ENCODE measurements around the gene CDKN2C.
"Not testable (repeated sequence)": the region's sequence is repeated elsewhere in the genome, so short reads cannot be mapped to it uniquely, and the experiment has no call there.

CDKN2C gene

GRCh38 chr1:50979937-50980336 lies 9.9 kb downstream of the CDKN2C start:
- TF ChIP-seq POLR2A (IDR thresholded peaks at IDR 0.05; ENCODE audit: low read depth, low read length) = no peak
- DNase-seq (ENCODE audit: insufficient read length, low spot score) = no peak
- FAIRE-seq = no peak

GRCh38 chr1:50980505-50980904 lies 10.5 kb downstream of the CDKN2C start:
- TF ChIP-seq POLR2A (IDR thresholded peaks at IDR 0.05; ENCODE audit: low read depth, low read length) = no peak
- FAIRE-seq (no peak), DNase-seq (ENCODE audit: insufficient read length, low spot score) (no peak)

DNA sequence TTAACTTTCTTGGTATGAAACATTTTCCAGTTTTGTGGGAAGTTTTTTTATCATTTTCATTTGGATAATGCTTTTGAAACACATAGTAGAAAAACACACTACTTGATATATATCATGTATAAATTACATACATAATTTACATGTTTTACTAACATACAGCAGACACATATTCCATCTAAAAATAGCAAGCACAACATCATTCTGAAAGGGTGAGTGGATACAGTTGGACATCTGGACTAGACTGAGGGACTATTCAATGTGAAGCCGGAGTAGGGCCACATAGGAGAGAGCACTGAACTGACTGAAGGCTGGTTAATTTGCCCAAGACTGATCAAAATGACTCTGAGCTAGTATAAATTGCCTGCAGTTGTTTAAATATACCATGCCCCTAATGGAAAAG lies 11.7 kb downstream of the CDKN2C start:
- TF ChIP-seq POLR2A (IDR thresholded peaks at IDR 0.05; ENCODE audit: low read depth, low read length) = no peak
- no peak for DNase-seq (ENCODE audit: insufficient read length, low spot score)
- FAIRE-seq = peak; percentile 68

DNA sequence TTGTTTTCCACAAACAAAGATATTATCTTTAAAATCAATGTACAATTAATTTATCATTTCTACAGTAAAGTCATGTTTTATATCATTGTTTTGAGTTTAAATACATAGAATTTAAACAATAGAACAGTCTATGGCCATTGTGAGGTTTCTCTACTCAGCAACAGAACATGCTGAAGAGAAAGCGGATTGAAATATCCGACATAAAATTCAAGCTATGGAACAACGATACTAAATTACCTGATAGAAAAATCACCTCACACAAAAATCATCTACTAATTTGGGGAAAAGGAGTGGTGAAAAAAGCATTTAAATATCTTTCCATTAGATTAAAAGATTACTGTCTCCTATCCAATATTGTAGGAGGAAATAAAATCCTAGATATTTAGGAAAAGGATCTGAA lies 12.6 kb downstream of the CDKN2C start:
- no peak for TF ChIP-seq POLR2A (IDR thresholded peaks at IDR 0.05; ENCODE audit: low read depth, low read length)
- no peak for DNase-seq (ENCODE audit: insufficient read length, low spot score)
- FAIRE-seq = peak; percentile 11

DNA sequence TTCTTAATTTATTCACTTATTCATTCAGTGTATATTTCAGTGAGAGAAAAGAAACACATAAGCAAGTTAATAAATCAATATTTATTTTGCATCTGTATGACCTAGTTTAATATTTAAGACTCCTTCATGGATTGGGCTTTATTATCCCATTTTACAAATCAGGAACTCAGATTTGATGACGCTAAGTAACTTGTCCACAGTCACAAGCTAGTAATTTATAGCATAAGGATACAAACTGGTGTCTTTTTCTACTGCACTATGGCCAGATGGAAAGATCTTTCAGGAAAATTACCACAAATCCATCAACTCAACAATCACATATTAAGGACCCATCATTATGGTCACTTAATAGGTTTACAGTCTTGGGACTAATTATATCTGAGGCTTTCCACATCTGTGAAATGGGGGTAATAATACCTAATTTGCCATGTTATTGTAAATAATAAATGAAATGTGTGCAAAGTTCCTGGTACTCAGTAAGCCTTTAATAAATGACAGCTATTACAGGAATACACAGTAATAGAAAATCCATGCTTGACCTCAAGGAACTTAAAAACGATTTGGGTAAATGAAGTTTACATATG lies 13.3 kb downstream of the CDKN2C start:
- TF ChIP-seq POLR2A (IDR thresholded peaks at IDR 0.05; ENCODE audit: low read depth, low read length) = no peak
- peak; percentile 30 for FAIRE-seq
- DNase-seq (ENCODE audit: insufficient read length, low spot score) = no peak

- TF ChIP-seq POLR2A (IDR thresholded peaks at IDR 0.05; ENCODE audit: low read depth, low read length) = no peak
- DNase-seq (ENCODE audit: insufficient read length, low spot score) (no peak), FAIRE-seq (peak; percentile 80)
Observed at GRCh38 chr1:50985094-50985493, 15.0 kb downstream of the CDKN2C start.

GRCh38 chr1:50986653-50987052 lies 16.6 kb downstream of the CDKN2C start:
- FAIRE-seq (no peak), DNase-seq (ENCODE audit: insufficient read length, low spot score) (no peak)
- no peak for TF ChIP-seq POLR2A (IDR thresholded peaks at IDR 0.05; ENCODE audit: low read depth, low read length)

DNA sequence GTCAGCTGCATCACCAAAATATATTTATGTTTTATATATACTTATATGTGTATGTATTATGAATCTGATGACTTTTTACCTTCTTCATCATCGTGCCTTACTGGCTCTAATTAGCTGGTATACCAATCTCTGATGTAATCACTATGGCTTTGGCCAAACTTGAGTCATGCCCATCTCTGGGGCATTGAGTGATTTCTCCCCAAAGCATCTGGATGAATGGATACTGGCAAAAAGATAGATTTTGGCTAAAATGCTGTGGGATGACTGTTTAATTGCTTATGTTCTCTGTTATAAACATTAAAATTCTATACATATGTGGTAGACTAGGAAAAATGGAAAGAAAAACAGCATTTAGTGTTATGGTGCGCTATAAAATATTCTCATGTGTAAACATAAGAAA lies 19.6 kb downstream of the CDKN2C start:
- TF ChIP-seq POLR2A (IDR thresholded peaks at IDR 0.05; ENCODE audit: low read depth, low read length) = no peak
- DNase-seq (ENCODE audit: insufficient read length, low spot score) (no peak), FAIRE-seq (no peak)

- FAIRE-seq (no peak), DNase-seq (ENCODE audit: insufficient read length, low spot score) (no peak)
- no peak for TF ChIP-seq POLR2A (IDR thresholded peaks at IDR 0.05; ENCODE audit: low read depth, low read length)
Observed at GRCh38 chr1:50992532-50993318, 22.7 kb downstream of the CDKN2C start.

GRCh38 chr1:50993645-50994044 lies 23.6 kb downstream of the CDKN2C start:
- FAIRE-seq (no peak), DNase-seq (ENCODE audit: insufficient read length, low spot score) (no peak)
- no peak for TF ChIP-seq POLR2A (IDR thresholded peaks at IDR 0.05; ENCODE audit: low read depth, low read length)

DNA sequence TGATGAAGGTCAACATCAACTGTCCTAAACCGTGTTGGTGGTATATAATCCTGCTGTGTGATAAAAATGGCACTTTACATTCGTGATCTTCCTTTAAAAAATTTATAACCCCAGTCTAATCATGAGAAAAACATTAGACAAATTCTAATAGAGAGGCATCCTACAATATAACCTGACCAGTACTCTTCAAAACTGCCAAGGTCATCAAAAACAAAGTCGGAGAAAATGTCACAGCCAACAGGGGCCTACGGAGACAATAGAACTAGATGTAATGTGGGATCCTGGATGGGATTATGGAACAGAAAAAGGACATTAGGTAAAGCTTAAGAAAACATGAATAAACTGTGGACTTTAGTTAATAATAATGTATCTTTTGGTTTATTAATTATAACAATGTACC lies 25.0 kb downstream of the CDKN2C start:
- DNase-seq (ENCODE audit: insufficient read length, low spot score) = no peak
- FAIRE-seq = no peak
- TF ChIP-seq POLR2A (IDR thresholded peaks at IDR 0.05; ENCODE audit: low read depth, low read length) = no peak

GRCh38 chr1:50995651-50996050 lies 25.6 kb downstream of the CDKN2C start:
- FAIRE-seq (no peak), DNase-seq (ENCODE audit: insufficient read length, low spot score) (no peak)
- no peak for TF ChIP-seq POLR2A (IDR thresholded peaks at IDR 0.05; ENCODE audit: low read depth, low read length)

DNA sequence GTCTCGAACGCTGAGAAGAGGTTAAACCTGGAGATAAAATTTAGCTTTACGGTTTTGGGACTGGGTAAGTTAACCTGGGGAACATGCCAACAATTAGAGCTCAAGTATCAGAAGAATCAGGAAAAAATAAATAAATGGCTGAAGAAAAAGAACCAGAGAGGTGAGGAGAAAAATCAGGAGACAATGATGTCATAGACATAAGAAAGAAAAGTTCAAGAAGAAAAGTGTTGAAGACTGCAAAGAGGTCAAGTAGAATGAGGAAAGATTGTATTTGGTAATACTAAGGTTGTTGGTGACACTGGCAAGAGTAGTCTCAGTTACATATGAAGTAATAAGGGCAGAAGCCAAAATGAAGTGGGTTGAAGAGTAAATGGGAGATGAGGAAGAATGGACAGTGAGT lies 26.0 kb downstream of the CDKN2C start:
- TF ChIP-seq POLR2A (IDR thresholded peaks at IDR 0.05; ENCODE audit: low read depth, low read length) = no peak
- FAIRE-seq = no peak
- DNase-seq (ENCODE audit: insufficient read length, low spot score) = no peak

DNA sequence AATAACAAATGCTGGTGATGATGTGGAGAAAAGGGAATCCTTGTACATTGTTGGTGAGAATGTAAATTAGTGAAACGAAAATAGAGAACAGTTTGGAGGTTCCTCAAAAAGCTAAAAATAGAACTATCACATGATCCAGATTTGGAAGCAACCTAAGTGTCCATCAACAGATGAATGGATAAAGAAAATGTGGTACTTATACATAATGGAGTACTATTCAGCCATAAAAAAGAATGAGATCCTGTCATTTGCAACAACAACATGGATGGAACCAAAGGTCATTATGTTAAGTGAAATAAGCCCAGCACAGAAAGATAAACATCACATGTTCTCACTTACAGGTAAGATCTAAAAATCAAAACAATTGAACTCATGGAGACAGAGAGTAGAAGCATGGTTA lies 29.3 kb downstream of the CDKN2C start:
- not testable (repeated sequence) for DNase-seq (ENCODE audit: insufficient read length, low spot score); FAIRE-seq

DNA sequence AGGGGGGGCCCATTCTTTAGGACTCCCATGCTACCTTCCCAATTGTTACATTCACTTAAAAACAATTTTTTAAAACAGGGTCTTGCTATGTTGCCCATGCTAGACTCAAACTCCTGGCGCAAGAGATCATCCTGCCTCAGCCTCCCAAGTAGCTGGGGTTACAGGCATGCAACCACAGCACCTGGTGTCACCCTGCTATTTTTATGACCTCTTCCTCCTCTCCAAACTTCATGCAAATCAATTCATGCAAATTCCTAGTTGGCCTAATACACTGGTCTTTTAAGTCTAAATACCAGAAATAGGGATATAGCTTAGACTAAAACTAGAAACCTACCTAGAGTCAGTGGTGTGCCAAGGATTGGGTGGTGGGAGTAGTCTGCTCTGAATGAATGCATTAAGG lies 30.1 kb downstream of the CDKN2C start:
- DNase-seq (ENCODE audit: insufficient read length, low spot score) = no peak
- peak; percentile 11 for FAIRE-seq
- no peak for TF ChIP-seq POLR2A (IDR thresholded peaks at IDR 0.05; ENCODE audit: low read depth, low read length)

Data from H54 (cell line).